H9 (cell line): ENCODE measurements around the gene GDF15. TPM values are rescaled to one million over a fixed set of nuclear protein-coding genes. Genes with fewer than 3 reads are reported as not detected.

ENCODE experiments used
- DNase-seq: peaks from one replicate; pipeline ENCODE4 v3.0.0-alpha.2; 2017
- H2AFZ ChIP-seq: one replicate; pipeline ENCODE4 v1.6.1; 2013; ENCODE audit warnings: mild to moderate bottlenecking, low read length, control low read depth, moderate library complexity
- H2AK5ac ChIP-seq: 2 replicates; pipeline ENCODE4 v1.6.1; 2013; ENCODE audit warnings: low read length, control low read depth, mixed read lengths; ENCODE audit not compliant: insufficient read length
- H2BK120ac ChIP-seq: one replicate; pipeline ENCODE4 v1.6.1; 2013; ENCODE audit warnings: low read depth, mild to moderate bottlenecking, low read length, control low read depth, inconsistent platforms; ENCODE audit not compliant: poor library complexity, severe bottlenecking
- H2BK12ac ChIP-seq: 2 replicates; pipeline ENCODE4 v1.6.1; 2013; ENCODE audit warnings: low read length, control low read depth, mixed read lengths, low read depth; ENCODE audit not compliant: insufficient read length
- H2BK15ac ChIP-seq: 2 replicates; pipeline ENCODE4 v1.6.1; 2013; ENCODE audit warnings: low read depth, low read length, control low read depth
- H2BK20ac ChIP-seq: one replicate; pipeline ENCODE4 v1.6.1; 2013; ENCODE audit warnings: low read depth, mild to moderate bottlenecking, low read length, control low read depth, inconsistent platforms; ENCODE audit not compliant: poor library complexity, severe bottlenecking
- H2BK5ac ChIP-seq: 2 replicates; pipeline ENCODE4 v1.6.1; 2013; ENCODE audit warnings: low read length, control low read depth, mixed read lengths; ENCODE audit not compliant: insufficient read length
- H3K14ac ChIP-seq: 2 replicates; pipeline ENCODE4 v1.6.1; 2013; ENCODE audit warnings: low read length, control low read depth; ENCODE audit not compliant: insufficient read depth
- H3K18ac ChIP-seq: 2 replicates; pipeline ENCODE4 v1.6.1; 2013; ENCODE audit warnings: low read depth, mild to moderate bottlenecking, mixed read lengths, low read length, control low read depth; ENCODE audit not compliant: insufficient read length
- H3K23ac ChIP-seq: 2 replicates; pipeline ENCODE4 v1.6.1; 2013; ENCODE audit warnings: low read length, control low read depth, mixed read lengths, low read depth; ENCODE audit not compliant: insufficient read length
- H3K23me2 ChIP-seq: 2 replicates; pipeline ENCODE4 v1.6.1; 2013; ENCODE audit warnings: low read depth, mild to moderate bottlenecking, mixed read lengths, low read length, control low read depth; ENCODE audit not compliant: insufficient read length, poor library complexity, severe bottlenecking
- H3K27ac ChIP-seq: 2 replicates; pipeline ENCODE4 v1.5.1; 2013; ENCODE audit warnings: low read length, control low read depth, mixed read lengths, low read depth; ENCODE audit not compliant: insufficient read length
- H3K27me3 ChIP-seq: 2 replicates; pipeline ENCODE4 v1.6.1; 2013; ENCODE audit warnings: low read length, control low read depth, inconsistent platforms; ENCODE audit not compliant: insufficient read depth
- H3K4ac ChIP-seq: 2 replicates; pipeline ENCODE4 v1.6.1; 2013; ENCODE audit warnings: low read depth, mild to moderate bottlenecking, control low read depth, inconsistent platforms, low read length, moderate library complexity
- H3K4me1 ChIP-seq: 2 replicates; pipeline ENCODE4 v1.6.1; 2013; ENCODE audit warnings: low read length, control low read depth, inconsistent platforms; ENCODE audit not compliant: insufficient read depth
- H3K4me2 ChIP-seq: 2 replicates; pipeline ENCODE4 v1.6.1; 2013; ENCODE audit warnings: low read length, control low read depth, mixed read lengths; ENCODE audit not compliant: insufficient read length, insufficient read depth
- H3K56ac ChIP-seq: 2 replicates; pipeline ENCODE4 v1.6.1; 2013; ENCODE audit warnings: low read depth, mild to moderate bottlenecking, mixed read lengths, low read length, control low read depth; ENCODE audit not compliant: insufficient read length
- H3K79me1 ChIP-seq: 2 replicates; pipeline ENCODE4 v1.6.1; 2013; ENCODE audit warnings: low read depth, mild to moderate bottlenecking, moderate library complexity, low read length, control low read depth, inconsistent platforms; ENCODE audit not compliant: insufficient read depth, poor library complexity, severe bottlenecking
- H3K79me2 ChIP-seq: 2 replicates; pipeline ENCODE4 v1.6.1; 2013; ENCODE audit warnings: low read length, control low read depth, inconsistent platforms; ENCODE audit not compliant: insufficient read depth
- H3K9ac ChIP-seq: 2 replicates; pipeline ENCODE4 v1.6.1; 2013; ENCODE audit warnings: low read length, control low read depth, mixed read lengths; ENCODE audit not compliant: insufficient read length; ENCODE audit errors: extremely low read depth
- H3K9me3 ChIP-seq: one replicate; pipeline ENCODE4 v1.6.1; 2013; ENCODE audit warnings: low read depth, low read length, inconsistent platforms; ENCODE audit not compliant: control insufficient read depth
- H3T11ph ChIP-seq: one replicate; pipeline ENCODE4 v1.6.1; 2013; ENCODE audit warnings: mild to moderate bottlenecking, low read length, control low read depth, inconsistent platforms
- H4K20me1 ChIP-seq: one replicate; pipeline ENCODE4 v1.6.1; 2013; ENCODE audit not compliant: control insufficient read depth, insufficient read length, insufficient read depth
- H4K5ac ChIP-seq: 2 replicates; pipeline ENCODE4 v1.6.1; 2013; ENCODE audit warnings: low read depth, mild to moderate bottlenecking, mixed read lengths, low read length, control low read depth; ENCODE audit not compliant: insufficient read length
- H4K8ac ChIP-seq: replicated peaks from 2 replicates; pipeline ENCODE4 v1.6.1; 2013; ENCODE audit warnings: low read length, control low read depth, mixed read lengths, low read depth; ENCODE audit not compliant: insufficient read length
- H4K91ac ChIP-seq: 2 replicates; pipeline ENCODE4 v1.6.1; 2013; ENCODE audit warnings: low read depth, mild to moderate bottlenecking, moderate library complexity, mixed read lengths, low read length, control low read depth; ENCODE audit not compliant: insufficient read length
- H3K27ac Mint-ChIP-seq, 3 experiments: 2 replicates in 2 of 3; 3 replicates in 1 of 3; pipeline ENCODE4 v1.8.0; 2020 to 2021; ENCODE audit warnings: mixed read lengths in 3 of 3, mild to moderate bottlenecking in 1 of 3, moderate library complexity in 1 of 3
- H3K27me3 Mint-ChIP-seq: 2 replicates; pipeline ENCODE4 v1.8.0; 2021; ENCODE audit warnings: low read depth, mild to moderate bottlenecking, moderate library complexity, mixed read lengths
- H3K36me3 Mint-ChIP-seq, 3 experiments: 2 replicates in 2 of 3; 3 replicates in 1 of 3; pipeline ENCODE4 v1.8.0; 2020 to 2021; ENCODE audit warnings: low read depth in 3 of 3, mixed read lengths in 3 of 3; ENCODE audit not compliant: insufficient read depth in 1 of 3
- H3K4me1 Mint-ChIP-seq, 2 experiments: 2 replicates each; pipeline ENCODE4 v1.8.0; 2020; ENCODE audit warnings: mixed read lengths in 2 of 2
- H3K4me3 Mint-ChIP-seq, 2 experiments: 2 replicates in 1 of 2; 3 replicates in 1 of 2; pipeline ENCODE4 v1.8.0; 2020 to 2021; ENCODE audit warnings: mild to moderate bottlenecking in 2 of 2, mixed read lengths in 2 of 2, moderate library complexity in 1 of 2
- H3K9me3 Mint-ChIP-seq, 2 experiments: 2 replicates in 1 of 2; 3 replicates in 1 of 2; pipeline ENCODE4 v1.8.0; 2020; ENCODE audit warnings: mild to moderate bottlenecking in 2 of 2, mixed read lengths in 2 of 2, moderate library complexity in 1 of 2
- WGBS: extraction: QIAGEN DNeasy Blood & Tissue Kit; methylation state at CpG from one replicate; pipeline ENCODE4 v1.1.7; 2013; ENCODE audit warnings: missing lambda C conversion rate, low lambda C conversion rate, mixed read lengths; ENCODE audit not compliant: insufficient read length; ENCODE audit errors: extremely low coverage; 5-methylcytosine and 5-hydroxymethylcytosine counted together
- total RNA-seq: library from RNA; stranded (reverse); gene quantifications from 2 replicates; pipeline ENCODE4 v1.2.1, GENCODE V29; 2021
- TF ChIP-seq, protein P1 (sequence below): fragments of 200-600 bp; sonication (generic); conservative IDR thresholded peaks from 3 replicates; pipeline ENCODE4 v1.8.0; 2021; ENCODE audit warnings: antibody characterized with exemption, mild to moderate bottlenecking

GDF15 gene
- total RNA-seq, 1 experiment from 2014 or later: 5.7 TPM

DNA sequence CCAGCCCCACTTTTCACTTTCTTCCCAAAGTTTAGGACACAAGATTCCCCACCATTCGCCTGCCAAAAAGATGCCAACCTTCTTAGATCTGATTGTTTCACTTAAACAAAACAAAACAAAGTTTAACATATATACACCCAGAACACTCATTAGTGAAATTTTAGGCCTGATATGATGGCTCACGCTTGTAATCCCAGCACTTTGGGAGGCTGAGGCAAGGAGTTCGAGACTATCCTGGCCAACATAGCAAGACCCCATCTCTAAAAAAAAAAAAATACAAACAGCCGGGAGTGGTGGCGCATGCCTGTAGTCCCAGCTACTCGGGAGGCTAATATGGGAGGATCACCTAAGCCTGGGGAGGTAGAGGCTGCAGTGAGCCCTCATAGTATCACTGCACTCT is 40.7 kb upstream of the GDF15 start:
- no peak overlapping the region for H3K9ac ChIP-seq
- H3K4ac ChIP-seq: no peak overlapping the region; the same call in 1 of the 2 replicates
- H3K4me3 Mint-ChIP-seq: no peak overlapping the region
- H4K8ac ChIP-seq: no peak overlapping the region
- H3K9me3 ChIP-seq: no peaks in the 10 kb centered on the region
- no peak overlapping the region for H3K27ac ChIP-seq
- H3K27me3 Mint-ChIP-seq: no peaks in the 10 kb centered on the region
- H2AK5ac ChIP-seq: no peak overlapping the region
- H2BK15ac ChIP-seq: no peak overlapping the region
- H4K5ac ChIP-seq: no peak overlapping the region
- no peaks in the 10 kb centered on the region; a peak in 2 of 5 replicates for H3K9me3 Mint-ChIP-seq
- H2AFZ ChIP-seq: no peak overlapping the region
- peaks cover 2% of the 10 kb centered on the region for H3K4me1 ChIP-seq
- H3K4me1 Mint-ChIP-seq: peaks cover 41 to 43% of the 10 kb centered on the region in 2 experiments
- H3K23ac ChIP-seq: no peak overlapping the region
- no peak overlapping the region for H3K18ac ChIP-seq
- no peaks in the 10 kb centered on the region for H4K20me1 ChIP-seq
- H3K23me2 ChIP-seq: peaks cover 7% of the 10 kb centered on the region
- no peak overlapping the region for H2BK5ac ChIP-seq
- no peak overlapping the region for H2BK12ac ChIP-seq
- H2BK20ac ChIP-seq: no peak overlapping the region
- no peak overlapping the region for H3T11ph ChIP-seq
- no peak overlapping the region for H3K14ac ChIP-seq
- no peaks in the 10 kb centered on the region for H3K79me2 ChIP-seq
- H2BK120ac ChIP-seq: no peak overlapping the region
- no peak for DNase-seq
- no peak overlapping the region for H3K56ac ChIP-seq
- H3K36me3 Mint-ChIP-seq: peaks cover 0 to 46% (median 8%) of the 10 kb centered on the region in 3 experiments; a peak in 5 of 7 replicates
- no peaks in the 10 kb centered on the region for H3K27me3 ChIP-seq
- WGBS: no CpG with 5 or more reads among the region's 6 CpGs
- no peaks in the 10 kb centered on the region for H3K79me1 ChIP-seq
- TF ChIP-seq, protein P1, sequence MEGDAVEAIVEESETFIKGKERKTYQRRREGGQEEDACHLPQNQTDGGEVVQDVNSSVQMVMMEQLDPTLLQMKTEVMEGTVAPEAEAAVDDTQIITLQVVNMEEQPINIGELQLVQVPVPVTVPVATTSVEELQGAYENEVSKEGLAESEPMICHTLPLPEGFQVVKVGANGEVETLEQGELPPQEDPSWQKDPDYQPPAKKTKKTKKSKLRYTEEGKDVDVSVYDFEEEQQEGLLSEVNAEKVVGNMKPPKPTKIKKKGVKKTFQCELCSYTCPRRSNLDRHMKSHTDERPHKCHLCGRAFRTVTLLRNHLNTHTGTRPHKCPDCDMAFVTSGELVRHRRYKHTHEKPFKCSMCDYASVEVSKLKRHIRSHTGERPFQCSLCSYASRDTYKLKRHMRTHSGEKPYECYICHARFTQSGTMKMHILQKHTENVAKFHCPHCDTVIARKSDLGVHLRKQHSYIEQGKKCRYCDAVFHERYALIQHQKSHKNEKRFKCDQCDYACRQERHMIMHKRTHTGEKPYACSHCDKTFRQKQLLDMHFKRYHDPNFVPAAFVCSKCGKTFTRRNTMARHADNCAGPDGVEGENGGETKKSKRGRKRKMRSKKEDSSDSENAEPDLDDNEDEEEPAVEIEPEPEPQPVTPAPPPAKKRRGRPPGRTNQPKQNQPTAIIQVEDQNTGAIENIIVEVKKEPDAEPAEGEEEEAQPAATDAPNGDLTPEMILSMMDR: no peak
- peak overlapping the region in 2 of 3 experiments; percentile 84 to 91; a peak in 3 of 7 replicates for H3K27ac Mint-ChIP-seq
- no peak overlapping the region for H4K91ac ChIP-seq
- no peak overlapping the region for H3K4me2 ChIP-seq
